Mesenchymal stem cell (in vitro differentiated cells and primary cell): Measurements from ENCODE around the gene TCEANC.
A peak's percentile ranks its signal among the peaks of the same experiment; 100 is the strongest.

Experiments used
- DNase-seq: peaks from one replicate; pipeline ENCODE4 v3.0.0-alpha.2; 2013
- H2AFZ ChIP-seq: one replicate; pipeline ENCODE4 v1.6.1; 2013; ENCODE audit warnings: low read depth, mild to moderate bottlenecking, control low read depth, inconsistent platforms, low read length, moderate library complexity
- H2AK5ac ChIP-seq: 2 replicates; pipeline ENCODE4 v1.6.1; 2013; ENCODE audit warnings: low read length, moderate library complexity, mild to moderate bottlenecking, inconsistent platforms; ENCODE audit not compliant: severe bottlenecking
- H2BK120ac ChIP-seq: one replicate; pipeline ENCODE4 v1.6.1; 2013; ENCODE audit warnings: low read depth, mild to moderate bottlenecking, inconsistent platforms, low read length, moderate library complexity
- H2BK12ac ChIP-seq, 2 experiments: one replicate each; pipeline ENCODE4 v1.6.1; 2013; ENCODE audit warnings: inconsistent platforms in 2 of 2, low read length in 2 of 2, mild to moderate bottlenecking in 2 of 2, moderate library complexity in 2 of 2, control low read depth in 1 of 2
- H2BK15ac ChIP-seq: one replicate; pipeline ENCODE4 v1.6.1; 2013; ENCODE audit warnings: mild to moderate bottlenecking, low read depth, inconsistent platforms; ENCODE audit not compliant: poor library complexity, severe bottlenecking
- H2BK5ac ChIP-seq: 2 replicates; pipeline ENCODE4 v1.6.1; 2013; ENCODE audit warnings: low read depth, mild to moderate bottlenecking, low read length, control low read depth, inconsistent platforms; ENCODE audit not compliant: poor library complexity, severe bottlenecking
- H3K14ac ChIP-seq, 2 experiments: one replicate each; pipeline ENCODE4 v1.6.1; 2013; ENCODE audit warnings: inconsistent platforms in 2 of 2, low read length in 2 of 2, control low read depth in 1 of 2, mild to moderate bottlenecking in 1 of 2, moderate library complexity in 1 of 2
- H3K18ac ChIP-seq, 2 experiments: one replicate each; pipeline ENCODE4 v1.6.1; 2013; ENCODE audit warnings: inconsistent platforms in 2 of 2, low read length in 2 of 2, control low read depth in 1 of 2, low read depth in 1 of 2, mild to moderate bottlenecking in 1 of 2
- H3K23ac ChIP-seq, 2 experiments: one replicate each; pipeline ENCODE4 v1.6.1; 2013; ENCODE audit warnings: inconsistent platforms in 2 of 2, low read length in 2 of 2, mild to moderate bottlenecking in 2 of 2, moderate library complexity in 2 of 2, control low read depth in 1 of 2
- H3K27ac ChIP-seq: 2 replicates; pipeline ENCODE4 v1.5.1; 2013; ENCODE audit warnings: mild to moderate bottlenecking, moderate library complexity, low read length, control low read depth, inconsistent platforms; ENCODE audit not compliant: poor library complexity, severe bottlenecking
- H3K27me3 ChIP-seq, 2 experiments: 2 replicates each; pipeline versions ENCODE4 v1.6.1 to v1.7.0; 2013; ENCODE audit warnings: low read length in 2 of 2, mild to moderate bottlenecking in 2 of 2, moderate library complexity in 2 of 2, control low read depth in 1 of 2, inconsistent platforms in 1 of 2; ENCODE audit not compliant: control insufficient read depth in 1 of 2, insufficient read depth in 1 of 2
- H3K36me3 ChIP-seq, 2 experiments: 2 replicates each; pipeline versions ENCODE4 v1.6.1 to v1.7.0; 2013; ENCODE audit warnings: low read length in 2 of 2, control low read depth in 1 of 2, inconsistent platforms in 1 of 2, low read depth in 1 of 2, mild to moderate bottlenecking in 1 of 2; ENCODE audit not compliant: insufficient read depth in 2 of 2, control insufficient read depth in 1 of 2
- H3K4ac ChIP-seq, 2 experiments: one replicate each; pipeline ENCODE4 v1.6.1; 2013; ENCODE audit warnings: inconsistent platforms in 2 of 2, low read length in 2 of 2, mild to moderate bottlenecking in 2 of 2, moderate library complexity in 2 of 2, control low read depth in 1 of 2, low read depth in 1 of 2
- H3K4me1 ChIP-seq: 2 replicates; pipeline ENCODE4 v1.6.1; 2013; ENCODE audit warnings: low read depth, low read length, control low read depth; ENCODE audit not compliant: control insufficient read depth, insufficient read depth
- H3K4me2 ChIP-seq: 2 replicates; pipeline ENCODE4 v1.6.1; 2013; ENCODE audit warnings: low read length, mild to moderate bottlenecking, inconsistent platforms; ENCODE audit not compliant: poor library complexity, severe bottlenecking
- H3K4me3 ChIP-seq, 2 experiments: 2 replicates each; pipeline versions ENCODE4 v1.5.1 to v1.7.0; 2013; ENCODE audit warnings: low read length in 2 of 2, mild to moderate bottlenecking in 2 of 2, control low read depth in 1 of 2, low read depth in 1 of 2; ENCODE audit not compliant: insufficient read depth in 1 of 2
- H3K79me1 ChIP-seq: replicated peaks from 2 replicates; pipeline ENCODE4 v1.6.1; 2013; ENCODE audit warnings: mild to moderate bottlenecking, control low read depth, low read length, inconsistent platforms; ENCODE audit not compliant: poor library complexity, severe bottlenecking
- H3K9ac ChIP-seq: 2 replicates; pipeline ENCODE4 v1.7.0; 2013; ENCODE audit warnings: mild to moderate bottlenecking, low read length, moderate library complexity
- H3K9me3 ChIP-seq: 2 replicates; pipeline ENCODE4 v1.7.0; 2013; ENCODE audit warnings: mild to moderate bottlenecking, low read length; ENCODE audit not compliant: control insufficient read depth
- H4K8ac ChIP-seq: one replicate; pipeline ENCODE4 v1.6.1; 2013; ENCODE audit warnings: inconsistent platforms, mild to moderate bottlenecking, low read length, moderate library complexity
- H4K91ac ChIP-seq: one replicate; pipeline ENCODE4 v1.6.1; 2013; ENCODE audit warnings: mild to moderate bottlenecking, low read length, inconsistent platforms
- WGBS: methylation state at CpG from one replicate; pipeline ENCODE4 v1.1.7; 2013; ENCODE audit warnings: mixed read lengths; 5-methylcytosine and 5-hydroxymethylcytosine counted together

TCEANC gene

DNA sequence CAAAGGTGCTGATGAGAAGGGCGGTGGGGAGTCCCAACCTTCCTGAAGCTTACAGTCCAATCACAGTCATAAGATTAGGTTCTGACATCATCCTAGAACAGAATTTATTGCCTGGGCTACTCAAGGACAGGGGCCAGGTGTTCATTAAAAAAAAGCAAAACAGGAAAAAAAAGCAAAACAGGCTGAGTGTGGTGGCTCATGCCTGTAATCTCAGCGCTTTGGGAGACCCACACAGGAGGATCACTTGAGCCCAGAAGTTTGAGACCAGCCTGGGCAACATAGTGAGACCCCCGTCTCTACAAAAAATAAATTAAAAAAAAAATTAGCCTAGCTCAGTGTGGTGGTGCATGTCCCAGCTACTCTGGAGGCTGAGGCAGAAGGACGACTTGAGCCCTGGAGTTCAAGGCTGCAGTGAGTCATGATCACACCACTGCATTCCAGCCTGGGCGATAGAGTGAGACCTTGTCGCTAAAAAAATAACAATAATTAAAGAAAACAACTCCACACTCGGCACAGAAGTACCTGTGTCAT, 39.0 kb downstream of the TCEANC start:
- Histone ChIP-seq H3K18ac (no peak overlapping the region), H3K27me3 (peaks cover 0 to 9% of the 10 kb centered on the region in 2 experiments), H3K14ac (no peak overlapping the region), H3K4me3 (no peak overlapping the region), H3K4me1 (peaks cover 4% of the 10 kb centered on the region), H3K27ac (peak overlapping the region; percentile 29), H2AFZ (no peak overlapping the region), H3K9ac (no peak overlapping the region), H3K4ac (no peak overlapping the region), H3K79me1 (no peaks in the 10 kb centered on the region), H2BK12ac (no peak overlapping the region), H4K91ac (no peak overlapping the region), H3K4me2 (no peak overlapping the region), H2BK120ac (no peak overlapping the region), H2AK5ac (no peak overlapping the region), H2BK5ac (no peak overlapping the region), H4K8ac (no peak overlapping the region), H3K36me3 (peaks cover 0 to 4% of the 10 kb centered on the region in 2 experiments), H3K9me3 (no peaks in the 10 kb centered on the region), H2BK15ac (no peak overlapping the region), H3K23ac (no peak overlapping the region)
- WGBS, result 50% methylated on average over 2 of the region's 7 CpGs
- no peak for DNase-seq

DNA sequence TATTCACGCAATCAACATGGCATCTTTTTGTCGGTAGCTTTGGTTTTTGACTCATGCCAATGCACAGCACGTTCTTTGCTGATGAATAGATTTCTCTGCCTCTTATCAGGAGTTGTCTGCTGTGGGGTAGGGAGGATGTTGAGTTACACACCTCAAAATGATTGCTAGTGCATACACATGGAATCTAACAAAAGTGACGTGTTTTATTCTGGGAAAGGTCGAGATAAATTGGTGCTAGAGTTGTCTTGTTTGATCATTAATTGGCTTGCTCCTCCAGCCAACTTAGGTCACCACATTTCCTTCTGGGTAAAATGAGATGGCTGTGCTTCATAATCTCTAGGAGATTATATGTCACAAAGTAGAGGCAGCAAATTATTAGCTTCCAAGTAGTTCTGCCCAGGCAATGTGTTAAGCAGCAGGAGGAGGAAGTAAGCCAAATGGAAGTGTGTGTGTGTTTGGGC, 39.9 kb downstream of the TCEANC start:
- H3K4me3 ChIP-seq, result peak overlapping the region in 1 of 2 experiments; percentile 2
- no peak overlapping the region for H2BK12ac ChIP-seq
- H3K9ac ChIP-seq, result no peak overlapping the region
- H2AFZ ChIP-seq, result no peak overlapping the region
- H3K23ac ChIP-seq, result no peak overlapping the region
- H2BK120ac ChIP-seq, result no peak overlapping the region
- H2AK5ac ChIP-seq, result no peak overlapping the region
- no peak overlapping the region for H4K91ac ChIP-seq
- H2BK5ac ChIP-seq, result no peak overlapping the region
- H3K79me1 ChIP-seq, result no peaks in the 10 kb centered on the region
- peak overlapping the region; percentile 9 for H3K4me2 ChIP-seq
- H3K9me3 ChIP-seq, result no peaks in the 10 kb centered on the region
- peaks cover 0 to 9% of the 10 kb centered on the region in 2 experiments for H3K27me3 ChIP-seq
- no peak overlapping the region for H3K4ac ChIP-seq
- no peak overlapping the region for H3K18ac ChIP-seq
- no peak overlapping the region for H4K8ac ChIP-seq
- peaks cover 0 to 4% of the 10 kb centered on the region in 2 experiments for H3K36me3 ChIP-seq
- no peak overlapping the region for H3K14ac ChIP-seq
- peak overlapping the region; percentile 17 for H3K27ac ChIP-seq
- no peak overlapping the region for H2BK15ac ChIP-seq
- DNase-seq, result no peak
- H3K4me1 ChIP-seq, result peaks cover 4% of the 10 kb centered on the region
- WGBS, result 84% methylated on average over 3 of the region's 5 CpGs

- Histone ChIP-seq H4K8ac (no peak overlapping the region), H3K4ac (no peak overlapping the region), H3K4me3 (peak overlapping the region in 1 of 2 experiments; percentile 2), H3K23ac (no peak overlapping the region), H3K4me1 (peaks cover 4% of the 10 kb centered on the region), H2BK12ac (no peak overlapping the region), H3K27me3 (peaks cover 0 to 9% of the 10 kb centered on the region in 2 experiments), H3K9me3 (no peaks in the 10 kb centered on the region), H3K14ac (no peak overlapping the region), H2BK120ac (no peak overlapping the region), H4K91ac (no peak overlapping the region), H2BK15ac (no peak overlapping the region), H2AK5ac (no peak overlapping the region), H3K36me3 (peaks cover 0 to 4% of the 10 kb centered on the region in 2 experiments), H3K79me1 (no peaks in the 10 kb centered on the region), H2BK5ac (no peak overlapping the region), H2AFZ (no peak overlapping the region), H3K4me2 (no peak overlapping the region), H3K9ac (peak overlapping the region; percentile 35), H3K18ac (no peak overlapping the region), H3K27ac (peak overlapping the region; percentile 37)
- WGBS, result 80% methylated on average over 6 of the region's 7 CpGs
- peak; percentile 17 for DNase-seq
These were observed 40.5 kb downstream of the TCEANC start for GRCh38 chrX:13693341-13693961.

GRCh38 chrX:13694359-13694758, 41.4 kb downstream of the TCEANC start:
- peaks cover 0 to 4% of the 10 kb centered on the region in 2 experiments for H3K36me3 ChIP-seq

More at GRCh38 chrX:13694359-13694758, 41.4 kb downstream of the TCEANC start:
- H3K4me2 ChIP-seq, result no peak overlapping the region
- H2BK12ac ChIP-seq, result no peak overlapping the region
- H2BK5ac ChIP-seq, result no peak overlapping the region
- DNase-seq, result peak; percentile 6
- H3K4me3 ChIP-seq, result peak overlapping the region in 1 of 2 experiments; percentile 29
- no peak overlapping the region for H2BK15ac ChIP-seq
- WGBS, result 80% methylated on average over 1 of the region's 2 CpGs
- H3K27ac ChIP-seq, result no peak overlapping the region
- peaks cover 0 to 9% of the 10 kb centered on the region in 2 experiments for H3K27me3 ChIP-seq
- H2AFZ ChIP-seq, result no peak overlapping the region
- H3K23ac ChIP-seq, result no peak overlapping the region
- no peak overlapping the region for H2AK5ac ChIP-seq
- H4K91ac ChIP-seq, result no peak overlapping the region
- no peak overlapping the region for H3K18ac ChIP-seq
- no peak overlapping the region for H4K8ac ChIP-seq
- peaks cover 4% of the 10 kb centered on the region for H3K4me1 ChIP-seq
- H3K79me1 ChIP-seq, result no peaks in the 10 kb centered on the region
- H2BK120ac ChIP-seq, result no peak overlapping the region
- H3K14ac ChIP-seq, result no peak overlapping the region
- H3K4ac ChIP-seq, result no peak overlapping the region
- no peaks in the 10 kb centered on the region for H3K9me3 ChIP-seq
- peak overlapping the region; percentile 46 for H3K9ac ChIP-seq
